PC-9 (cell line): ENCODE measurements around the gene LACC1. TPM values are rescaled to one million over a fixed set of nuclear protein-coding genes. Genes with fewer than 3 reads are reported as not detected.
A peak's percentile ranks its signal among the peaks of the same experiment; 100 is the strongest.

Experiments
- BruUV-seq: library from RNA; stranded (reverse); fragments of 400-500 nt; replicated peaks from 2 replicates; lab custom pipeline; 2021; lab: Mats Ljungman, UMichigan
- CTCF ChIA-PET: fragments of 300-600 bp; sonication (Branson Sonifier 250); formaldehyde crosslinking; loops from one replicate; lab custom pipeline; 2022; ENCODE audit warnings: antibody characterized with exemption; lab: Charles Lee
- POLR2A ChIA-PET: fragments of 300-600 bp; sonication (Branson Sonifier 250); formaldehyde crosslinking; loops from one replicate; lab custom pipeline; 2022; ENCODE audit warnings: antibody characterized with exemption; ENCODE audit not compliant: unreplicated experiment; lab: Charles Lee
- DNase-seq, 2 experiments: peaks; one replicate each; pipeline versions ENCODE4 v3.0.0 to v3.0.0-alpha.2; 2015 to 2022; ENCODE audit warnings: mixed read lengths in 1 of 2
- H2AFZ ChIP-seq: fragments of 200-600 bp; sonication (generic); 2 replicates; pipeline ENCODE4 v1.8.1; 2017; ENCODE audit warnings: antibody characterized with exemption
- H3F3A ChIP-seq: fragments of 200-600 bp; sonication (generic); 2 replicates; pipeline ENCODE4 v1.8.1; 2017; ENCODE audit warnings: antibody characterized with exemption, mild to moderate bottlenecking, low read depth; ENCODE audit not compliant: insufficient read depth
- H3K27ac ChIP-seq: fragments of 200-600 bp; sonication (generic); 2 replicates; pipeline ENCODE4 v1.6.1; 2016; ENCODE audit warnings: mixed run types
- H3K27me3 ChIP-seq: fragments of 200-600 bp; sonication (generic); 2 replicates; pipeline ENCODE4 v1.6.1; 2016; ENCODE audit warnings: low read depth, mixed run types; ENCODE audit not compliant: insufficient read depth
- H3K36me3 ChIP-seq: fragments of 200-600 bp; sonication (generic); 2 replicates; pipeline ENCODE4 v1.6.1; 2016; ENCODE audit warnings: low read depth, mixed run types
- H3K4me1 ChIP-seq: fragments of 200-600 bp; sonication (generic); replicated peaks from 2 replicates; pipeline ENCODE4 v1.6.1; 2016; ENCODE audit warnings: mixed run types; ENCODE audit not compliant: insufficient read depth
- H3K4me2 ChIP-seq: fragments of 200-600 bp; sonication (generic); 2 replicates; pipeline ENCODE4 v1.6.1; 2017; ENCODE audit warnings: mixed run types
- H3K4me3 ChIP-seq: fragments of 200-600 bp; sonication (generic); 2 replicates; pipeline ENCODE4 v1.6.1; 2016; ENCODE audit warnings: mixed run types
- H3K79me2 ChIP-seq: fragments of 200-600 bp; sonication (generic); 2 replicates; pipeline ENCODE4 v1.6.1; 2017; ENCODE audit warnings: low read depth, mixed run types
- H3K9me2 ChIP-seq: fragments of 200-600 bp; sonication (generic); 2 replicates; pipeline ENCODE4 v1.8.1; 2017; ENCODE audit warnings: mild to moderate bottlenecking; ENCODE audit not compliant: insufficient read depth
- H3K9me3 ChIP-seq: fragments of 200-600 bp; sonication (generic); 2 replicates; pipeline ENCODE4 v1.8.1; 2016; ENCODE audit warnings: low read depth; ENCODE audit not compliant: insufficient read depth
- H4K20me1 ChIP-seq: fragments of 200-600 bp; sonication (generic); 2 replicates; pipeline ENCODE4 v1.8.1; 2017; ENCODE audit not compliant: insufficient read depth
- EZH2 ChIP-seq: fragments of 200-600 bp; sonication (generic); IDR thresholded peaks from 2 replicates; pipeline ENCODE4 v1.8.0; 2017; ENCODE audit warnings: antibody characterized with exemption, low read depth
- intact Hi-C: fragments of 100-400 bp; cut with micrococcal nuclease; formaldehyde crosslinking; loops from one replicate; pipeline ENCODE4 v1.10.0; 2022; ENCODE audit not compliant: unreplicated experiment
- total RNA-seq: library from RNA; stranded (reverse); gene quantifications from 2 replicates; pipeline ENCODE4 v1.2.3, GENCODE V29; 2021
- TF ChIP-seq, protein P1 (sequence below): fragments of 200-600 bp; sonication (generic); conservative IDR thresholded peaks from 2 replicates; pipeline ENCODE4 v1.6.1; 2017; ENCODE audit warnings: mixed run types, antibody characterized with exemption, mild to moderate bottlenecking, moderate library complexity

The LACC1 gene
- total RNA-seq, 1 experiment from 2014 or later: 2.4 TPM

DNA sequence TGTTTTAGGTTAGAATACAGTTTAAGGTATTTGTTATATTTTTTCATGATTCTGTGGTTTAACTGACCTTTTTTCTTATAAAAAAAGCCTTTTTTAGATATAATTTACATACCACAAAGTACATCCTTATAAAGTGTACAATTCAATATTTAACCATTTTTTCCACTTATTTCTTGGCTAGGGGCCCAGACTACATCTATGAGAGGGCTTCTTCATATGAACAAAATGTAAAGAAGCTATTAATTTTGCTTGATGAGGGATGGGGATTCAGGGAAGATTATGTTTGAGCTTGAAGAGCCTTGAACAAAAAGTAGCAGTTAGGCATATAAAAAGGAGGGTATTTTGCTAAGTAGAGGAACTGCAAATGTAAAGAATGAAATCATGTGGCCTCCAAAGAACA is 2.4 kb upstream of the LACC1 start:
- TF ChIP-seq, protein P1, sequence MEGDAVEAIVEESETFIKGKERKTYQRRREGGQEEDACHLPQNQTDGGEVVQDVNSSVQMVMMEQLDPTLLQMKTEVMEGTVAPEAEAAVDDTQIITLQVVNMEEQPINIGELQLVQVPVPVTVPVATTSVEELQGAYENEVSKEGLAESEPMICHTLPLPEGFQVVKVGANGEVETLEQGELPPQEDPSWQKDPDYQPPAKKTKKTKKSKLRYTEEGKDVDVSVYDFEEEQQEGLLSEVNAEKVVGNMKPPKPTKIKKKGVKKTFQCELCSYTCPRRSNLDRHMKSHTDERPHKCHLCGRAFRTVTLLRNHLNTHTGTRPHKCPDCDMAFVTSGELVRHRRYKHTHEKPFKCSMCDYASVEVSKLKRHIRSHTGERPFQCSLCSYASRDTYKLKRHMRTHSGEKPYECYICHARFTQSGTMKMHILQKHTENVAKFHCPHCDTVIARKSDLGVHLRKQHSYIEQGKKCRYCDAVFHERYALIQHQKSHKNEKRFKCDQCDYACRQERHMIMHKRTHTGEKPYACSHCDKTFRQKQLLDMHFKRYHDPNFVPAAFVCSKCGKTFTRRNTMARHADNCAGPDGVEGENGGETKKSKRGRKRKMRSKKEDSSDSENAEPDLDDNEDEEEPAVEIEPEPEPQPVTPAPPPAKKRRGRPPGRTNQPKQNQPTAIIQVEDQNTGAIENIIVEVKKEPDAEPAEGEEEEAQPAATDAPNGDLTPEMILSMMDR: no peak
- TF ChIP-seq EZH2: no peak
- Histone ChIP-seq H3K79me2 (peaks cover 22% of the 10 kb centered on the region), H3K4me1 (0 out of 2 replicates have a peak, but pooled peaks cover 27% of the 10 kb centered on the region), H3K4me3 (no peak overlapping the region), H3K4me2 (peak overlapping the region; percentile 82; the same call in 1 of the 2 replicates), H3K9me3 (no peaks in the 10 kb centered on the region), H2AFZ (no peak overlapping the region), H3K27me3 (no peaks in the 10 kb centered on the region), H3F3A (no peaks in the 10 kb centered on the region), H3K27ac (no peak overlapping the region), H3K36me3 (peaks cover 6% of the 10 kb centered on the region; the same call in 1 of the 2 replicates), H3K9me2 (no peaks in the 10 kb centered on the region), H4K20me1 (no peaks in the 10 kb centered on the region)
- intact Hi-C loops: loop anchor here (5.0 to 10.0 kb wide), 4 partner anchors 70 to 1213 kb away; no protein-coding TSS in a partner anchor
- no peak for DNase-seq
- POLR2A ChIA-PET: interaction anchor here (0.6 kb wide), 1 partner anchor 992 kb away, joined by 4 read pairs; no protein-coding TSS in a partner anchor
- CTCF ChIA-PET: interaction anchor here (1.4 kb wide), 1 partner anchor 73 kb away, joined by 4 read pairs; no protein-coding TSS in a partner anchor
- no TSS peak for BruUV-seq

DNA sequence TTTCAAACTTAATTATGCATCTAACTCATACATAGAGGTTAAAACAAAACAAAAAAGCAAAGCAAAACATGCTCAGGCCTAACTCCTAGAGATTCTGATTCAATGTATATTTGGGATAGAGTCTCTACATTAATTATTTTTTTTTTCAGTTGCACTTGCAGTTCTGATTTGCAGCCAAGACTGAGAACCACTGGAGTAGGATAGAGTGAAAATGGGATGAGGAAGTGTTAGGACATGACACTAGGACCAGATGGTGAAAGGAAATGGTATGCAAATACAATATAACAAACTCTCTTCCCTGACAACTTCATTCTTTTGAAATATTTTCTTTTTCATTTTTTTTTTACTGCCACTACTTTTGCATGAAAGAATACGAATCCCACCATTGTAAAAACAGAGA is 1.9 kb upstream of the LACC1 start:
- no peaks in the 10 kb centered on the region for H3F3A ChIP-seq
- no peaks in the 10 kb centered on the region for H3K9me2 ChIP-seq
- intact Hi-C loops: loop anchor here (5.0 to 10.0 kb wide), 4 partner anchors 70 to 1213 kb away; no protein-coding TSS in a partner anchor
- ChIA-PET CTCF (interaction anchor here (1.4 kb wide), 1 partner anchor 73 kb away, joined by 4 read pairs; no protein-coding TSS in a partner anchor), POLR2A (no interaction called here)
- no TSS peak for BruUV-seq
- no peaks in the 10 kb centered on the region for H4K20me1 ChIP-seq
- peaks cover 22% of the 10 kb centered on the region for H3K79me2 ChIP-seq
- 0 out of 2 replicates have a peak, but pooled peaks cover 27% of the 10 kb centered on the region for H3K4me1 ChIP-seq
- DNase-seq: no peak
- H3K36me3 ChIP-seq: peaks cover 6% of the 10 kb centered on the region; the same call in 1 of the 2 replicates
- TF ChIP-seq EZH2: no peak
- TF ChIP-seq, protein P1: no peak
- no peak overlapping the region for H3K4me3 ChIP-seq
- H2AFZ ChIP-seq: no peak overlapping the region
- no peak overlapping the region for H3K27ac ChIP-seq
- peak overlapping the region; percentile 82 for H3K4me2 ChIP-seq
- H3K9me3 ChIP-seq: no peaks in the 10 kb centered on the region
- H3K27me3 ChIP-seq: no peaks in the 10 kb centered on the region

DNA sequence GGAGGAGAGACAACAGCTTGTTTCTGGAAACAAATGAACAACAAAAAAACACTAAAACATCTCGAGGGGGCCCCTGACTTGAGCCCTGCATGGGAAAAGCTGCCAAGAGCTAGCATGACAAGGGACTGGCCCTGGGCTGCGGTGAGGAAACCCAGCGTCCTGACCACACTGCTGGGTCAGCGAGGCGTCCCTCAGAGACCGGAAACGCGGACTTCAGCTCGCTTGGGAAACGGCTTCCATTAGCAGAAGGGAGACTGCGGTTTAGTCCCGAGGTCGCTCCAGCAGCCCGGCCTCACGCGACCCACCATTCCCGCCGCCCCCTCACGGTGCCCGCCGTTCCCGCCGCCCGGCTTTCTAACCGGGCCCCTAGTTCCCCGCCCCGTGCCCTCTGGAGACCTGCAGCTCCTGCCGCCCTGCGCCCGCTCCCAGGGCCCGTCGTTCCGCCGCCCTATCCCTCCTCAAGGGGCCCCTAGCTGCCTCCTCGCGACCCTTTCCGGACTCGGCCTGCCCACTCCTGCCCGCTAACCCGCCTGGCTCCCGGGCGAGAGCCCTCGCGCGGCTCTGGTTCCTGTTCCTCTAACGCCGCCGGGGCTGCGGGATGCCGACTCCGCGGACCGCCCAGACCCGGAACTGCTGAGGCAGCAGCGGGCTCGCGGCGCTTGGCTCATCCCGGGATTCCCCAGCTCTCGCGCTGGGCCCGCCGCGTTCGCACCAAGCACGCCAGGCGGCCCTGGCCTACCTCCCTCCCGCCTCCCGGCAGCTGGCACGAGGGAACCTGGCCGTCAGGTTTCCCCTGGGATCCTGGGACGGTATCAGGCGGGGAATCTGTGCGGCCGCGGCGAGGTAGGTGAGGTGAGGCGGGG is 581 bp upstream of the LACC1 start, which contains the start of gene CCDC122:
Gene CCDC122, minus strand, starts transcription at position 849 of the 863 bp plus-strand sequence. CDS start 10,364 bp downstream, outside the sequence.
- no peaks in the 10 kb centered on the region for H3F3A ChIP-seq
- no peak for TF ChIP-seq EZH2
- TF ChIP-seq, protein P1: no peak
- BruUV-seq: no TSS peak
- ChIA-PET POLR2A (interaction anchor here (0.6 to 1.0 kb wide), 2 partner anchors 726 to 814 kb away, joined by 3 to 4 read pairs; no protein-coding TSS in a partner anchor), CTCF (no interaction called here)
- DNase-seq: peak; percentile 61 to 74
- no peaks in the 10 kb centered on the region for H3K9me2 ChIP-seq
- peak within 1 kb of the TSS; percentile 86 for H2AFZ ChIP-seq
- no peaks in the 10 kb centered on the region for H3K27me3 ChIP-seq
- peak within 1 kb of the TSS; percentile 82 for H3K4me2 ChIP-seq
- H3K4me3 ChIP-seq: peak within 1 kb of the TSS; percentile 59
- intact Hi-C loops: loop anchor here (5.0 to 10.0 kb wide), 4 partner anchors 72 to 1214 kb away; no protein-coding TSS in a partner anchor
- peaks cover 20% of the 10 kb centered on the region for H3K79me2 ChIP-seq
- H3K36me3 ChIP-seq: no peaks in the 10 kb centered on the region
- no peaks in the 10 kb centered on the region for H3K9me3 ChIP-seq
- H3K27ac ChIP-seq: peak within 1 kb of the TSS; percentile 78
- H3K4me1 ChIP-seq: 0 out of 2 replicates have a peak, but pooled peaks cover 27% of the 10 kb centered on the region
- no peaks in the 10 kb centered on the region for H4K20me1 ChIP-seq
